ENCODE results near the gene KEAP1.

- TF ChIP-seq RAD21 (IDR thresholded peaks at IDR 0.05; ENCODE audit: insufficient read depth, low read depth, low read length), result no peak
- TF ChIP-seq POLR2AphosphoS2 (IDR thresholded peaks at IDR 0.05; ENCODE audit: low read depth, low read length), result no peak
- no peak for TF ChIP-seq MXI1 (IDR thresholded peaks at IDR 0.05; ENCODE audit: low read depth, low read length)
- no peak for TF ChIP-seq REST (IDR thresholded peaks at IDR 0.05; ENCODE audit: low read depth, low read length)
Observed at GRCh38 chr19:10508707-10509106, 5.6 kb upstream of the KEAP1 start.

Data from GM12878 (cell line).